Measurements from ENCODE around the gene CWH43.
"Not testable (repeated sequence)": the region's sequence is repeated elsewhere in the genome, so short reads cannot be mapped to it uniquely, and the experiment has no call there.

Gene CWH43

GRCh38 chr4:49098034-49098759, 112.1 kb downstream of the CWH43 start:
- DNase-seq, result not testable (repeated sequence)

GRCh38 chr4:49099831-49100444, 113.9 kb downstream of the CWH43 start:
- DNase-seq, result not testable (repeated sequence)

GRCh38 chr4:49102344-49102898, 116.3 kb downstream of the CWH43 start:
- not testable (repeated sequence) for DNase-seq

- DNase-seq, result not testable (repeated sequence)
These were observed 117.5 kb downstream of the CWH43 start for GRCh38 chr4:49103436-49104136.

GRCh38 chr4:49104231-49104930, 118.3 kb downstream of the CWH43 start:
- not testable (repeated sequence) for DNase-seq

DNA sequence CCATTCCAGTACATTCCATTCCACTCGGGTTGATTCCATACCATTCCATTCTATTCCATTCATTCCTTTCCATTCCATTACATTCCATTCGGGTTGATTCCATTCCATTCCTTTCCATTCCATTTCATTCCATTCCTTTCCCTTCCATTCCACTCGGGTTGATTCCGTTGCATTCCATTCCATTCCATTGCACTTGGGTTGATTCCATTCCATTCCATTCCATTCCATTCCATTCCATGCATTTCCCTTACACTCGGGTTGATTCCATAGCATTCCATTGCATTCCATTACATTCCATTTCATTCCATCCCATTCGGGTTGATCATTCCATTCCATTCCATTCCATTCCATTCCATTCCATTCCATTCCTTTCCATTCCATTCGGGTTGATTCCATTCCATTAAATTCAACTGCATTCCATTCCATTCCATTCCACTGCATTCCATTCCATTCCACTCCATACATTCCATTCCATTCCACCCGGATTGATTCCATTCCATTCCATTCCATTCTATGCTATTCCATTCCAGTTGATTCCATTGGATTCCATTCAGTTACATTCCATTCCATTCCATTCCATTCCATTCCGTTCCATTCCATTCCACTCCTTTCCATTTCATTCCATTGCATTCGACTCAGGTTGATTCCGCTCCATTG, 119.3 kb downstream of the CWH43 start:
- DNase-seq, result not testable (repeated sequence)

GRCh38 chr4:49107262-49107661, 121.2 kb downstream of the CWH43 start:
- not testable (repeated sequence) for DNase-seq

DNA sequence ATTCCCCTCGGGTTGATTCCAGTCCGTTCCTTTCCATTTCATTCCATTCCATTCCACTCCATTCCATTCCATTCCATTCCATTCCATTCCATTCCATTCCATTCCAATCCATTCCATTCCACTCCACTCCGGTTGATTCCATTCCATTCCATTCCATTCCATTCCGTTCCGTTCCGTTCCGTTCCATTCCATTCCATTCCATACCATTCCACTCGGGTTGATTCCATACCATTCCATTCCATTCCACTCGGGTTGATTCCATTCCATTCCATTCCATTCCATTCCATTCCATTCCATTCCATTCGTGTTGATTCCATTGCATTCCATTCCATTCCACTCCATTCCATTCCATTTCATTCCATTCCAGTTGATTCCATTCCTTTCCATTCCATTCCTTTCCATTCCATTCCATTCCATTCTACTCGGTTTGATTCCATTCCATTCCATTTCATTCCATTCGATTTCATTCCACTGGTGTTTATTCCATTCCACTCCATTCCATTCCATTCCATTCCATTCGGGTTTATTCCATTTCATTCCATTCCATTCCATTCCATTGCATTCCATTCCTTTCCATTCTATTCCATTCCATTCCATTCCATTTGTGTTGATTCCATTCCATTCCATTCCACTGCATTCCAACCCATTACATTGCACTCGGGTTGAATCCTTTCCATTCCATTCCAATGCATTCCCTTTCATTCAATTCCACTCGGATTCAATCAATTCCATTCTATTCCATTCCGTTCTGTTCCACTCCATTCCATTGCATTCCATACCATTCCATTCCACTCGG, 122.3 kb downstream of the CWH43 start:
- not testable (repeated sequence) for DNase-seq

GRCh38 chr4:49109567-49110166, 123.6 kb downstream of the CWH43 start:
- DNase-seq, result not testable (repeated sequence)

GRCh38 chr4:49110579-49110978, 124.5 kb downstream of the CWH43 start:
- DNase-seq, result not testable (repeated sequence)
